Measurements from ENCODE around the gene PTPRS. TPM values are rescaled to one million over a fixed set of nuclear protein-coding genes. Genes with fewer than 3 reads are reported as not detected.

The PTPRS gene
- total and polyA plus RNA-seq, 2 of the 8 experiments (the other 6 are each of a cell fraction or from before 2014, with no cell fraction given): 96.8 to 223 TPM

- H2BK120ac ChIP-seq (replicated peaks; ENCODE audit: low read depth, low read length): no peak overlapping the region
- peaks cover 2 to 5% (median 3%) of the 10 kb centered on the region in 4 experiments; a peak in 4 of 7 replicates for H3K4me1 ChIP-seq (replicated peaks in 1 of 4; ENCODE audit: control insufficient read depth in 3 of 4, insufficient read depth in 4 of 4, low read length in 3 of 4)
- H3K4me2 ChIP-seq (ENCODE audit: insufficient read depth in 1 of 2, low read depth in 2 of 2, low read length in 2 of 2): no peak overlapping the region
- FAIRE-seq: no peak
- H2AFZ ChIP-seq (ENCODE audit: low read length): no peak overlapping the region
- H3K56ac ChIP-seq (replicated peaks; ENCODE audit: insufficient read length, low read depth, low read length): no peak overlapping the region
- H3K23ac ChIP-seq (ENCODE audit: insufficient read length): no peak overlapping the region
- H3K27ac ChIP-seq (ENCODE audit: low read depth, low read length): no peak overlapping the region
- H4K91ac ChIP-seq (replicated peaks; ENCODE audit: insufficient read length, low read length): no peak overlapping the region
- H3K9ac ChIP-seq (replicated peaks in 1 of 4; ENCODE audit: extremely low read depth in 1 of 4, low read depth in 3 of 4, low read length in 3 of 4): no peak overlapping the region
- no peak for DNase-seq (ENCODE audit: low read depth in 1 of 2, low spot score in 2 of 2)
- no peak overlapping the region for H3K4me3 ChIP-seq (ENCODE audit: extremely low read depth in 1 of 4, insufficient read depth in 2 of 4, low read depth in 3 of 4, low read length in 4 of 4)
- H2AK5ac ChIP-seq (ENCODE audit: low read depth, low read length): no peak overlapping the region
- H2BK5ac ChIP-seq (ENCODE audit: low read depth, low read length): no peak overlapping the region
- WGBS, 2 experiments (ENCODE audit: extremely low coverage in 1 of 2, insufficient coverage in 1 of 2, insufficient read length in 1 of 2, insufficient replicate concordance in 2 of 2, low coverage in 1 of 2, low lambda C conversion rate in 2 of 2, missing lambda C conversion rate in 1 of 2): 88% methylated on average over 3 of the region's 3 CpGs; no CpG with 5 or more reads in 1 of the 2 experiments
- no peak overlapping the region for H4K5ac ChIP-seq (ENCODE audit: insufficient read length, low read depth, low read length)
- POLR2A ChIA-PET (ENCODE audit: partially characterized antibody): interaction anchor here (1.1 to 1.6 kb wide), 3 partner anchors 12 to 47 kb away, joined by 3 to 5 read pairs (median 3); no protein-coding TSS in a partner anchor
- H3K9me3 ChIP-seq (ENCODE audit: insufficient read depth in 2 of 2, low read depth in 1 of 2, low read length in 1 of 2): no peaks in the 10 kb centered on the region
- H2BK12ac ChIP-seq (ENCODE audit: low read depth, low read length): no peak overlapping the region
- H3K18ac ChIP-seq (ENCODE audit: extremely low read depth, low read length): no peak overlapping the region
- peaks cover 28% of the 10 kb centered on the region for H3K79me1 ChIP-seq (ENCODE audit: low read depth, low read length)
- H3K79me2 ChIP-seq (ENCODE audit: control insufficient read depth in 1 of 2, insufficient read depth in 2 of 2, low read length in 2 of 2): peaks cover 0 to 47% of the 10 kb centered on the region in 2 experiments; a peak in 2 of 4 replicates
- H3K36me3 ChIP-seq (ENCODE audit: control insufficient read depth in 2 of 4, insufficient read depth in 4 of 4, low read length in 3 of 4): no peaks in the 10 kb centered on the region
- H3K27me3 ChIP-seq (replicated peaks in 1 of 4; ENCODE audit: control insufficient read depth in 3 of 4, extremely low read depth in 1 of 4, insufficient read depth in 3 of 4, low read length in 3 of 4): no peaks in the 10 kb centered on the region
- no peak overlapping the region for H3K14ac ChIP-seq (ENCODE audit: insufficient read length)
- H4K8ac ChIP-seq (ENCODE audit: extremely low read depth, insufficient read depth, low read length): no peak overlapping the region
- no peak overlapping the region for H3K4ac ChIP-seq (replicated peaks; ENCODE audit: insufficient read length, low read depth, low read length)
- H2BK15ac ChIP-seq (ENCODE audit: low read length): no peak overlapping the region
- peaks cover 14 to 27% of the 10 kb centered on the region in 2 experiments for H4K20me1 ChIP-seq (replicated peaks in 1 of 2; ENCODE audit: control insufficient read depth in 1 of 2, insufficient read depth in 2 of 2, low read length in 2 of 2)
- CTCF ChIA-PET (ENCODE audit: partially characterized antibody): interaction anchor here (0.7 to 1.1 kb wide), 3 partner anchors 37 to 218 kb away, joined by 3 read pairs; no protein-coding TSS in a partner anchor
- H3K23me2 ChIP-seq (ENCODE audit: low read depth, low read length): no peaks in the 10 kb centered on the region
- no peak overlapping the region for H2BK20ac ChIP-seq (ENCODE audit: low read length)
- TF ChIP-seq CREB1 (IDR thresholded peaks at IDR 0.05) (no peak), RNF2 (IDR thresholded peaks at IDR 0.05; ENCODE audit: borderline replicate concordance, low read depth, low read length, missing control alignments, poor library complexity, severe bottlenecking) (no peak), SIRT6 (IDR thresholded peaks at IDR 0.05; ENCODE audit: low read length) (no peak), CBX8 (IDR thresholded peaks at IDR 0.05; ENCODE audit: borderline replicate concordance, low read depth, low read length) (no peak), KDM5A (IDR thresholded peaks at IDR 0.05; ENCODE audit: low read length) (no peak), CTCF (IDR thresholded peaks at IDR 0.05; ENCODE audit: control extremely low read depth in 1 of 3, insufficient read depth in 1 of 3, low read depth in 1 of 3, low read length in 3 of 3) (no peak), GABPA (IDR thresholded peaks at IDR 0.05; ENCODE audit: borderline replicate concordance, insufficient read depth, low read length) (no peak), NANOG (IDR thresholded peaks at IDR 0.05; ENCODE audit: insufficient read depth, low read depth, low read length, poor library complexity, severe bottlenecking) (no peak), POLR2AphosphoS5 (IDR thresholded peaks at IDR 0.05; ENCODE audit: low read depth, low read length) (no peak)
Observed at GRCh38 chr19:5305163-5305562, 35.4 kb downstream of the PTPRS start.

Data from H1 (cell line).